HG02943 (cell line): ENCODE measurements around the gene STRA6.

Source experiments
- ATAC-seq: cut with Tn5 transposase; IDR thresholded peaks from one replicate; pipeline ENCODE4 v1.9.1; 2021; ENCODE audit warnings: mild to moderate bottlenecking, low read depth, moderate library complexity; ENCODE audit not compliant: unreplicated experiment

The STRA6 gene

GRCh38 chr15:74136540-74136813, 66.1 kb downstream of the STRA6 start:
- ATAC-seq: no peak

DNA sequence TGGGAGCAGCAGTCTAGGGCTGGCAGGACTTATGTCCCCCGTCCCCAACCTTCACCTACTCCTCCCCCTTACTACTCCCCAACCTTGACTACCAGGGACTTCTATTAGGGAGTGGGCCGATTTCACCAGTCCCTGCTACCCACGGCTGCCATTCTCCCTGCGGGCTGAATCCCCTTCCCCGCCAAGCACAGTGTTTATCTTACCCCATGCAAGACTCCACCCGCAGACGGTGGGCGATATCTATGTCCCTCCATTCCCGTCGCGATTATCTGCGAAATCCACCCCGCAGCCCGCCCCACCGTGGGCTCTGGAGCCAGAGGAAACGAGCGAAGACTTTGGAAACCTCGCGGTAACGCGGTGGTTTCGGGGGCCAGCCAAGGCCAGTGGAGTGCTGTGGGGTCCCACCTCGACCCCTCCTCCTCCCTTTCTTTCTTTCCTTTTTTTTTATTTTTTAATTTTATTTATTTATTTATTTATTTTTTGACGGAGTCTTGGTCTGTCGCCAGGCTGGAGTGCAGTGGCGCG, 67.5 kb downstream of the STRA6 start:
- no peak for ATAC-seq

GRCh38 chr15:74134387-74135027, 68.1 kb downstream of the STRA6 start:
- ATAC-seq: no peak

- no peak for ATAC-seq
Measured at GRCh38 chr15:74133694-74134386, 68.7 kb downstream of the STRA6 start.

GRCh38 chr15:74132681-74133651, 69.6 kb downstream of the STRA6 start:
- ATAC-seq: no peak

DNA sequence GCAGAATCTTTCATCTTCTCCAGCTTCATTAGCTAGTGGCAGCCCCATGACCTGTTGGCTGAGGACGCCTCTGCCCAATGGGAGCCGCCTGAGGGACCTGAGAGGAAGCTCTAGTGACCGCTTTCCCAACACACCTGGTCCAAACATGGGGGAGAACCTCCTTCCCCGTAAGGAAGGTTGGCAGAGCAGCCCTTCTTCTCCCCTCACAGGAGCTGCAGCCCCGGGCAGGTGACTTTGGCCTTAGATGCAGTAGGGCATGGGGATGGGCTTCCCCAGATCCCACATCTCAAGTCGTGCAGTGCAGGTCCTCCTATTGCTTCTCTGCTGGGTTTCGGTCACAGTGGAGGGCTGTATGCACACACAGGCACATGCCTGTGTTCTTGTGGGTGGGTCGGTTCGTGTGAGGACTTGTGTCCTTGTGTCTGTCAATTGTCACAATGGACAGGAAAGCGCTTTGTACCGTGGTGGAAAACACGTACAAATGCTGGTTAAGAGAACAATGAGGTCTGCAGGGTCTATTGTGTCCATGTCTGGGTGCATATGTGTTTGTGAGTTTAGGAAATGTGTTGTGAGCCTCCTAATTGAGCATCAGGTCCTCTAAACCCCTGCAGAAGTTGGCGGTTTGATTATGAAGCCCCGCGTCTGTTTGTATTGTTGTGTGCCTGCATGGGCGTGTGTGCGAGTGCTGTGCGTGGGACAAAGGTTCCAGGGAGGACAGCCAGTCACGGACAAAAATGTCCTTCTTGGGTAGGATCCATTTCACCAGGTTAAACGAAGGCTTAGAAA, 70.8 kb downstream of the STRA6 start:
- no peak for ATAC-seq

- ATAC-seq: no peak
Measured at GRCh38 chr15:74130849-74131627, 71.5 kb downstream of the STRA6 start.

DNA sequence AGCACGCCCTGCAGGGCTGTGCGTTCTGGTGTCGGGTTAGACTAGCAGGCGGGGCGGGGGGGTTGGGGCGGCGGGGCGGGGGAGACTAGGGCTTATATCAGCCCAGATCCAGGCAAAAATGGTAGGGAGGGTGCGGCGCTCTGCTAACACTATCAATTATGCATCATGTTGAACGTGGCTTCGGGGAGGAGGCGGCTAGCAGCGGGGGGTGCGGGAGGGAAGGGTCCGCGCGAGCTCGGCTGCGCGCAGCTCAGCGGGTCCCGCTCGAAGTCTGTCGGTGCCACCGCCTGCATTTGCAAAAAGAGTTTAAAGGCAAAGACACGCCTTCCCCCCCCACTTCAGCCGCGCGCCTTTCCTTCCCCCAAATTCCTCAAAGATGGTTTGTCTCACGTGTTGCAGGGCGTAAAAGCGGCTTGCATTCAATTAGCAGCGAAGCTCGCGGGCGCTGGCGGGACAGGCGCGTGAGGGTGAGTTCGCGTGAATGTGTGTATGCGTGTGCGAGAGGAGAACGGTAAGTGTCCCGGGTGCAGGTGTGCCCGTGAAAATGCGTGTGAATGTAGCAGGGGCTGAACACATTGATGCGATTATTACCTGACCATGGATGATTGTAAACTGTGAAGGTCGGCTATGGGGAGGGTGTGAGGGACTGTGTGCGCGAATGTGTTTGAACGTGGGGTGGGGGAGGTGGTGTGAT, 72.3 kb downstream of the STRA6 start, which contains the start of gene ISLR2:
ISLR2 (plus strand) TSS at position 432 of the 694 bp plus-strand sequence. CDS start 2,169 bp downstream, outside the sequence.
- ATAC-seq: no peak

GRCh38 chr15:74129586-74130154, 72.9 kb downstream of the STRA6 start:
- no peak for ATAC-seq
